GM12891 (cell line): Measurements from ENCODE around the gene GATA6.

Source experiments
- POLR2A ChIP-seq: IDR thresholded peaks from 2 replicates; pipeline ENCODE4 v1.6.1; 2011; ENCODE audit warnings: low read depth, low read length, control low read depth
- TAF1 ChIP-seq: IDR thresholded peaks from 2 replicates; pipeline ENCODE4 v1.6.1; 2011; ENCODE audit warnings: low read depth, low read length, control low read depth

GRCh38 chr18:22159014-22159413, 10.4 kb upstream of the GATA6 start:
- TF ChIP-seq POLR2A (no peak), TAF1 (no peak)
